Adrenal gland (tissue), 12 donors: ENCODE results near the gene KLB. TPM values are rescaled to one million over a fixed set of nuclear protein-coding genes. Genes with fewer than 3 reads are reported as not detected.
A peak's percentile ranks its signal among the peaks of the same experiment; 100 is the strongest.
"Not testable (repeated sequence)": the region's sequence is repeated elsewhere in the genome, so short reads cannot be mapped to it uniquely, and the experiment has no call there.

Source experiments
- DNase-seq, 7 donors: peaks; one replicate each; pipeline ENCODE4 v3.0.0-alpha.2; 2019 to 2020
- H3K27ac ChIP-seq, 5 donors: fragments of 200-600 bp; sonication (generic) in 4 of 5; 1 replicate in 3 of 5; 2 replicates in 2 of 5; pipeline versions ENCODE4 v1.5.1 to v1.8.0; 2016 to 2020; ENCODE audit warnings: mild to moderate bottlenecking in 1 of 5
- H3K27me3 ChIP-seq: fragments of 200-600 bp; 2 replicates; pipeline ENCODE4 v1.8.0; 2021
- H3K36me3 ChIP-seq, 2 donors: fragments of 200-600 bp; replicated peaks in 1 of 2; 1 replicate in 1 of 2; 2 replicates in 1 of 2; pipeline versions ENCODE4 v1.5.1 to v1.8.0; 2018 to 2022
- H3K4me1 ChIP-seq, 2 donors: fragments of 200-600 bp; replicated peaks in 1 of 2; 1 replicate in 1 of 2; 2 replicates in 1 of 2; pipeline versions ENCODE4 v1.5.1 to v1.8.0; 2018 to 2021
- H3K4me3 ChIP-seq, 4 donors: fragments of 200-600 bp; sonication (generic) in 3 of 4; one replicate each; pipeline ENCODE4 v1.5.1; 2016 to 2018
- H3K9me3 ChIP-seq, 3 donors: fragments of 200-600 bp; sonication (generic) in 1 of 3; replicated peaks in 1 of 3; 1 replicate in 2 of 3; 2 replicates in 1 of 3; pipeline versions ENCODE4 v1.5.1 to v1.8.0; 2016 to 2021
- CTCF ChIP-seq, 6 experiments: fragments of 450-650 bp in 4 of 6; fragments of 200-600 bp in 2 of 6; sonication (generic) in 1 of 6; IDR thresholded peaks; 1 replicate in 5 of 6; 2 replicates in 1 of 6; pipeline versions ENCODE4 v1.5.1 to v1.8.0; 2016 to 2021; ENCODE audit warnings: antibody characterized with exemption in 6 of 6, mild to moderate bottlenecking in 2 of 6, moderate library complexity in 1 of 6
- POLR2A ChIP-seq, 2 donors: fragments of 450-650 bp; IDR thresholded peaks; one replicate each; pipeline ENCODE4 v1.6.1; 2017; ENCODE audit warnings: antibody characterized with exemption in 2 of 2, mild to moderate bottlenecking in 2 of 2, moderate library complexity in 1 of 2
- WGBS, 4 donors: extraction: QIAGEN DNeasy Blood & Tissue Kit in 2 of 4; methylation state at CpG; one replicate each; pipeline versions ENCODE4 v1.1.5 to v1.1.7; 2013 to 2017; 5-methylcytosine and 5-hydroxymethylcytosine counted together
- intact Hi-C, 2 donors: fragments of 100-400 bp; cut with DNase I; formaldehyde crosslinking; loops; one replicate each; pipeline versions ENCODE4 v1.14.1 to v1.15.0; 2022 to 2023
- polyA plus RNA-seq, 3 donors: library from polyadenylated mRNA; stranded (reverse); fragments of 200-250 nt in 2 of 3; fragments of 350-450 nt in 1 of 3; fragmentation: Illumina TruSeq in 1 of 3; extraction: RNeasy Lipid Tissue Mini Kit (QIAGEN cat#74804) in 1 of 3; gene quantifications; one replicate each; pipeline ENCODE4 v1.2.3, GENCODE V29; 2013 to 2014
- total RNA-seq, 9 donors: library from RNA; depleted of rRNA in 4 of 9; stranded (reverse); fragments of >200 nt in 4 of 9; fragments of 120-200 nt in 1 of 9; fragmentation: NEBNext Ultra II Directional in 1 of 9; extraction: Animal tissue kit (Norgen Biotek cat#: 25700) in 1 of 9; gene quantifications; one replicate each; pipeline versions ENCODE4 v1.1.0 to v1.2.4, GENCODE V29; 2013 to 2023
- donor health status: healthy with polysubstance abuse.
- donor health status: Bipolar disorder and iron deficiency.
- donor health status: DM: yes; HTN: yes; CAD: no.
- donor health status: DM: no; HTN: no; CAD: no.
- donor health status: DM: no; HTN: no; CAD: no.
- donor health status: DM: yes; HTN: yes; CAD: no.

Gene KLB
- total and polyA plus RNA-seq, 12 donors: under 0.01 to 1.1 (median 0.15) TPM; not detected in 2

- Histone ChIP-seq H3K9me3 (no peaks in the 10 kb centered on the region), H3K36me3 (no peaks in the 10 kb centered on the region), H3K27ac (no peak overlapping the region), H3K4me3 (no peak overlapping the region), H3K27me3 (no peaks in the 10 kb centered on the region), H3K4me1 (no peaks in the 10 kb centered on the region)
- DNase-seq: no peak
- 60 to 72% (median 62%) methylated on average over 6 of the region's 6 CpGs for WGBS, 4 donors
- intact Hi-C loops: no loop called here
- no peak for TF ChIP-seq CTCF (IDR thresholded peaks at IDR 0.05)
- no peak for TF ChIP-seq POLR2A (IDR thresholded peaks at IDR 0.05)
Measured at GRCh38 chr4:39390603-39391002, 16.1 kb upstream of the KLB start.

- Histone ChIP-seq H3K27ac (no peak overlapping the region), H3K36me3 (no peaks in the 10 kb centered on the region), H3K27me3 (no peaks in the 10 kb centered on the region), H3K4me1 (no peaks in the 10 kb centered on the region), H3K9me3 (no peaks in the 10 kb centered on the region), H3K4me3 (no peak overlapping the region)
- TF ChIP-seq POLR2A (IDR thresholded peaks at IDR 0.05) (no peak), CTCF (IDR thresholded peaks at IDR 0.05) (no peak)
- 74 to 83% (median 81%) methylated on average over 2 to 3 of the region's 3 CpGs for WGBS, 4 donors
- intact Hi-C loops: no loop called here
- DNase-seq: no peak
Measured at GRCh38 chr4:39394706-39395105, 12.0 kb upstream of the KLB start.

- intact Hi-C loops, H3K9me3 ChIP-seq, H3K4me3 ChIP-seq, H3K4me1 ChIP-seq, DNase-seq, H3K27ac ChIP-seq, H3K27me3 ChIP-seq, H3K36me3 ChIP-seq: not testable (repeated sequence)
- WGBS, 4 donors: 70 to 86% (median 77%) methylated on average over 6 of the region's 6 CpGs
Measured at GRCh38 chr4:39401640-39402039, 5.1 kb upstream of the KLB start.

GRCh38 chr4:39407584-39407885 is 805 bp downstream of the KLB start:
- no peaks in the 10 kb centered on the region for H3K4me1 ChIP-seq
- WGBS, 4 donors: 67 to 82% (median 77%) methylated on average over 1 of the region's 1 CpG
- no peak for DNase-seq
- H3K27me3 ChIP-seq: no peaks in the 10 kb centered on the region
- no peak overlapping the region for H3K4me3 ChIP-seq
- H3K36me3 ChIP-seq: no peaks in the 10 kb centered on the region
- TF ChIP-seq CTCF (IDR thresholded peaks at IDR 0.05): no peak
- H3K27ac ChIP-seq: no peak overlapping the region
- intact Hi-C loops: no loop called here
- no peaks in the 10 kb centered on the region for H3K9me3 ChIP-seq

- H3K4me3 ChIP-seq: no peak overlapping the region
- no peaks in the 10 kb centered on the region for H3K36me3 ChIP-seq
- DNase-seq: no peak
- no peaks in the 10 kb centered on the region for H3K27me3 ChIP-seq
- intact Hi-C loops: no loop called here
- H3K4me1 ChIP-seq: no peaks in the 10 kb centered on the region
- no peaks in the 10 kb centered on the region for H3K9me3 ChIP-seq
- WGBS, 4 donors: 17 to 26% (median 22%) methylated on average over 5 of the region's 5 CpGs
- no peak for TF ChIP-seq POLR2A (IDR thresholded peaks at IDR 0.05)
- peak; percentile 22 to 45 (median 38) for TF ChIP-seq CTCF (IDR thresholded peaks at IDR 0.05)
- H3K27ac ChIP-seq: no peak overlapping the region
Measured at GRCh38 chr4:39410415-39410814, 3.7 kb downstream of the KLB start.

GRCh38 chr4:39411561-39411960 is 4.8 kb downstream of the KLB start:
- H3K36me3 ChIP-seq, H3K4me1 ChIP-seq, intact Hi-C loops, H3K9me3 ChIP-seq, DNase-seq, H3K27ac ChIP-seq, H3K4me3 ChIP-seq, H3K27me3 ChIP-seq: not testable (repeated sequence)
- WGBS, 4 donors: 86 to 96% (median 90%) methylated on average over 8 of the region's 8 CpGs
